Esophagus squamous epithelium (tissue), 4 donors: ENCODE data around the gene UBE2Z.

ENCODE experiments used
- POLR2A ChIP-seq, 4 donors: fragments of 450-650 bp; IDR thresholded peaks; one replicate each; pipeline ENCODE4 v1.6.1; 2017; ENCODE audit warnings: antibody characterized with exemption in 4 of 4, mild to moderate bottlenecking in 4 of 4, moderate library complexity in 3 of 4
- TF ChIP-seq, protein P1 (sequence below), 6 experiments: fragments of 450-650 bp in 4 of 6; fragments of 200-600 bp in 2 of 6; sonication (generic) in 2 of 6; IDR thresholded peaks; one replicate each; pipeline ENCODE4 v1.5.1; 2016 to 2019; ENCODE audit warnings: antibody characterized with exemption in 6 of 6, mild to moderate bottlenecking in 4 of 6, moderate library complexity in 4 of 6

DNA sequence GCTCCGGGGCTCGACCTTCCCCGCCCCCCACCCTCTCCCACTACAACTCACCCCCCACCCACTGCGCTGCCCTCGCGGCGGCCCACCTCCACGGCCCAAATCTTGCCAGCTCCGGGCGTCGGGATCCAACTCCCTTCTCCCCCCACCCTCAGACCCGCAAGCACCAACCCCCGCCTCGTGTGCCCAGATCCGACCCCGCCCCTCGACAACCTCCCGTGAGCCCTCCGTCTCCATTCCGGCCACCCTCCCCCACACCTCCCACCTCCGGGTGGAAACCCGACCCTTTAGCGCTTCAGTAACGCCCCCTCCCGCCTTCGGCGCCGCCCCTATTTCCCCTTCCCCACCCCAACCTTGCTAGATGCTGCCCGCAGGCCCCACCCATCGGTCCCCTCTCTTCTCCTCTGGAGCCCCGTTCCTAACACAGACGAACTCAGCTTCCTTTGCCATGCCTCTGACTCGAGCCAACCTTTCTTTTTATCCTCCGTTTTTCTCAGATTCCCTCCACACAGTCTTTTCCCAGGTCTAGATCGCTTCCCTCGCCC is 717 bp downstream of the UBE2Z start:
- no peak for TF ChIP-seq POLR2A (IDR thresholded peaks at IDR 0.05)
- TF ChIP-seq, protein P1, sequence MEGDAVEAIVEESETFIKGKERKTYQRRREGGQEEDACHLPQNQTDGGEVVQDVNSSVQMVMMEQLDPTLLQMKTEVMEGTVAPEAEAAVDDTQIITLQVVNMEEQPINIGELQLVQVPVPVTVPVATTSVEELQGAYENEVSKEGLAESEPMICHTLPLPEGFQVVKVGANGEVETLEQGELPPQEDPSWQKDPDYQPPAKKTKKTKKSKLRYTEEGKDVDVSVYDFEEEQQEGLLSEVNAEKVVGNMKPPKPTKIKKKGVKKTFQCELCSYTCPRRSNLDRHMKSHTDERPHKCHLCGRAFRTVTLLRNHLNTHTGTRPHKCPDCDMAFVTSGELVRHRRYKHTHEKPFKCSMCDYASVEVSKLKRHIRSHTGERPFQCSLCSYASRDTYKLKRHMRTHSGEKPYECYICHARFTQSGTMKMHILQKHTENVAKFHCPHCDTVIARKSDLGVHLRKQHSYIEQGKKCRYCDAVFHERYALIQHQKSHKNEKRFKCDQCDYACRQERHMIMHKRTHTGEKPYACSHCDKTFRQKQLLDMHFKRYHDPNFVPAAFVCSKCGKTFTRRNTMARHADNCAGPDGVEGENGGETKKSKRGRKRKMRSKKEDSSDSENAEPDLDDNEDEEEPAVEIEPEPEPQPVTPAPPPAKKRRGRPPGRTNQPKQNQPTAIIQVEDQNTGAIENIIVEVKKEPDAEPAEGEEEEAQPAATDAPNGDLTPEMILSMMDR (IDR thresholded peaks at IDR 0.05): no peak
